PFSK-1 (cell line): ENCODE measurements around the gene NHLRC1.

Experiments
- POLR2AphosphoS5 ChIP-seq: IDR thresholded peaks from 2 replicates; pipeline ENCODE4 v1.6.1; 2012; ENCODE audit warnings: low read depth, mild to moderate bottlenecking, control low read depth, low read length, moderate library complexity
- TAF1 ChIP-seq: IDR thresholded peaks from 2 replicates; pipeline ENCODE4 v1.6.1; 2012; ENCODE audit warnings: low read length, control low read depth, borderline replicate concordance; ENCODE audit not compliant: insufficient read depth

DNA sequence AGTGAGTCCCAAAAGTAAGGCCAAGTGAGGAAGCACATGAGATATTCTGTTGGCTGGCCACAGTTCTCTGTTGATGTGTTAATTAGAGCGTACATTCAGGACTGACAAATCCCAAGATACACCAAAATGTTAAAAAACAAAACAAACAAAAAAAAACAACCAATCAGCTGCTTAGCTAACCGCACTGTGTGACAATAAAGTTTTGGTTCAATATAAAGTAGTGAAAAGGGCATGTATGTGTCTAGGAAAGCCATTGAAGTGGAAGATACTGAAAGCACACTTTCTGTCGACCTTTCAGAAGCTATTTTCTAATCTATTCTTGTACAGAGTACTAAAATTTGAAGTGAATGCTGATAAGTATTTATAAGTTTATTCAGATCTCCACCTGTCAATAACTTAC, 26.1 kb downstream of the NHLRC1 start:
- no peak for TF ChIP-seq TAF1
- no peak for TF ChIP-seq POLR2AphosphoS5
